GM18520 (cell line): ENCODE measurements around the gene ANKH.

ENCODE experiments used
- ATAC-seq: cut with Tn5 transposase; IDR thresholded peaks from one replicate; pipeline ENCODE4 v1.9.1; 2021; ENCODE audit not compliant: unreplicated experiment

ANKH gene

DNA sequence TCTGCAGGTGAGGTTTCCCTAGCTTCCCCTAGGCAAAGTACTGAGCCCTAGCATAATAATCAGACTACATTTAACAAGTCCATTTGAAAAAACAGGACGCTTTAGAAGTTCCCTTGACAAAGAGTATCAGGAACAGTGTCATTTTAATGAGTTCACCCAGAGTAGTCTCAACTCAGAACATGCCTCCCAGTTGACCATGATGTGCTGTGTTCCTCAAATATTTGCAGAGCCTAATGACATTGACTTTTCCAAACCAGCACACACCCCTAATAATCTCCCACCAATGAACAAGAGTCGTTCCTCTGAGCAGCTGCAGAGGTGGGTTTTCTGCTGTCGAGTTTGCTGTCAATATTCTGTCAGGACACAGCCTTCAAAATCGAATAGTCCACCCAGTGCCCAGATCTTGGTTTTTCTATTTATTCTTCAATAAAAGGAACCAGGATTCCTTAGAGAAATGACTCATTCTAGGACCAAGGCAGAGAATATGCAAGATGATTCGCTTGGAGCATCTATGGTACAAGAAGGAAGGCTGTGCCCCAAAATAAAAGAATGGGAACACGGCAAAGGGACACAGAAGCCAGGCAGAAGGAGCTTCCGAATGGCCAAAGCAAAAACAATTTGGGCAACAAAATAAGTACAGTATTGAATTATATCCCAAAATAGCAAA lies 149.5 kb downstream of the ANKH start:
- ATAC-seq, result no peak

DNA sequence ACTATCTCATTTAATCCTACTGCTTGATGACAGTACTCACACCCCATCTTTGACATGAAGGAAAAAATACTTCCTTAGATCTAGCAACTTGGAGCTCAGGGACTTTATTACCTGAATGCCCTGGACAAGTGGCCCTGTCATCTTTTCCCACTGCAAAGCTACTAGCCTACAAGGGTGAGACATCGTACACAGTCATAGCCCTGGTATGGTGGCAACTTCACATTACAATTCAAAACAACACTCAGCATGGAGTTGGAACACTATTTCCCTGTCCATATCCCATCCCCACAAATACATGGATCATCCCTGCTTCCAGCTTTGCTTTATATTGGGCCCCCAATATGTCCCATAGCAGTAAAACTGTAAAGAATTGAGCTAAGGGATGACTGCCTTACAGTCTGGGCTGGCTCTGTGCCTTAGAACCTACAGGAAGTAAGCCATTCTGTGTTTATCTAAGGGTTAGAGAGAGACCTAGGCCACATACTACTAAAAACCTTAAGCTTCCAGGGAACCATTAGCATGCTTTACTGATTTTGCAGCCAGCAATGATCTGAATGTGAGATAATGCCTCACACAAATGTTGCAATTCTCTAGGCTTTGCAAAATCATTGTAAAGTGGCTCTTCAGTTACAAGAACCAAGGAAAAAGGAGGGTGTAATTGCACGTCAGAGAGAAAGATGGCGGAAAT lies 151.2 kb downstream of the ANKH start:
- no peak for ATAC-seq

DNA sequence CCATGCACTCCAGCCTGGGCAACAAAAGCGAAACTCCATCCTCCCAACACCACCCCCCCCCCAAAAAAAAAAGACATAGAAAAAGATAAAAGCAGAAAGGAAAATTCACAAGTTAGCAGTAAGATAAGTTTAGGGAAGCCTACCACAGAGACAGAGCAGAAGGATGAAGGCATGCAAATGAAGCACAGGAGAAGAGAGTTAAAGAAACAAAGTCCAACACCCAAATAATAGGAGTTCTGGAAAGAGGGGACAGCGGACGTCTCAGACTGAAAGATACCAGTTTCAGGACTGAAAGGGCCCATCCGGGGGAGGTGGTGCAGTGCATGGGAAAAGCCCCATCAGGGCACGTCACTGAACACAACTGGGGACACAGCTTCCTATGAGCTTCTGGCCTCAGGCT lies 152.8 kb downstream of the ANKH start:
- ATAC-seq, result no peak

DNA sequence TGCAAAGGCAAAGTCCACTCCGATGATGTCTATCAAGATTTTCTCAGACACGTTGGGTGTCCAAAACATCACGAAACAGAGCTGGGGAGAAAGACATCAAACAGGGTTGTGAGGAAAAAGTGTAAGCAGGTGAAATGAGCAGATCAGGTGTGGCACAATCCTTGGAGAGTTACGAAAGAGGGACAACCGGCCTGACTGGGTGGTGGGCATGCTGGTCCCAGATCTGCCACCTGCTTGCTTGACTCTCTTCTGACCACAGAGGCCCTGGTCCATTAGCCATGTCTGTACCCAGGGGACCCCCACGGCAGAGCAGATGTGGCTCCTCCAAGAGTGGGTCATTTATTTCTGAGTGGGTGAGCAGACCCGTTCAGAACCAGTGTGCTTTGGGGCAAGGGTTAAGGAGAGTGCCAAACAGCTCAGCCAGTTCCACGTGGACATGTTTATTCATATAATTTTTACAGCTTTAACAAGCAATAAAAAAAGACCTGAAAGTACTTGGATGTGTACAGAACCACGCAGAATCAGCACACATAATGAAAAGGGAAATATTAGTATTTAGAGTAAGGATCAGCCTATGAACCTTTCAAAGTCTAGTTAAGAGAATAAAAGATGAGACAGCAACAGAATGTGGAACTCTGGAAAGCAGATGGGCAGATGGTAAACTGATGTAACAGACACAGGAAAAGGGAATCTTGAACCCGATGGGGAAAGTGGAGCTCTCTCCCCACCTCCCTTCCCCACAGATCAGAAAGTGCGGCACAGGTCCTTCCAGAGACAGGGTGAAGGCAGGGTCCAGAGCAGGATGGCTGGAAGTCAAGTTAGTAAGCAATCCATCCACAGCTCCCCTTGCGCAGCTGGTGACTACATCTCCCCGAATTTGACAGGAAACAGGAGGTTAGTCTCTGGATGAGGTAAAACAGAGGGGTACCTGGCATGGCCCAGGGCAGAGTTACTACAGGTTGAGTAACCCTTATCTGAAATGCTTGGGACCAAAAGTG lies 154.5 kb downstream of the ANKH start:
- no peak for ATAC-seq

DNA sequence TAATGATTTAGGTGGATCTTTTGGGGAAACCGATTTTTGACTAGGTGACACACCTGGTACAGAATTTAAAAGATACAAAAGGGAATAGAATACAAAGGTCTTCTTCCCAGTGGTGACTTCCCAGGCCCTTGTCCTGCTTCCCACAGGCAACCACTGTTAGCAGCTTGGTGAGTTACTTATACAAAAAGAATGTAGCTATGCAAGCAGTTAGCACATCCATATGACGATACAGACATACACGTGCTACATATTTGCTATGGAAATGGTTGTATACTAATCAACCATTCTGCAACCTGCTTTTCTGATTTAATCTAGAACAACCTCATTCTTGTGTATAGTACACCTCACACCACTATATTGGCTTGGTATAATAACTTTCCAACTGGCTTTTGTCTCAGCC lies 156.1 kb downstream of the ANKH start:
- ATAC-seq, result no peak

DNA sequence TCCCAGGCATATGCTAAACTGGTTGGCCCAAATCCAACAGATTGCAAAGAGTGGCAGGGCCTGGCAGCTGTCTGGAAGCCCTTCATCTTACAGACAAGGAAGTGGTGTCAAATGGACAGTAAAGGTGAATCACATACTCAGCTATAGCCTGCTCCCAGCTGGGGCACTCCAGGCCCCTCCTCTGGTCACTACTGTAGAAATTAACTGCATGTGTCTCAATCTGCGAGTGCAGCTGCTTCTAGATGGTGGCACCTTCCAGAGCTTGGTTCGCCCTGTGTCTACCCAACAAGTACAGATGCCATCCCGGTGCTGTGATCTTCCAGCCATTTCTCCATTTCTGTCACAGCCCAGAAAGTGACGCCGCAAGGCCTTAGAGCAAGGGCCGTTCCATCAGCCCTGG lies 156.9 kb downstream of the ANKH start:
- no peak for ATAC-seq

DNA sequence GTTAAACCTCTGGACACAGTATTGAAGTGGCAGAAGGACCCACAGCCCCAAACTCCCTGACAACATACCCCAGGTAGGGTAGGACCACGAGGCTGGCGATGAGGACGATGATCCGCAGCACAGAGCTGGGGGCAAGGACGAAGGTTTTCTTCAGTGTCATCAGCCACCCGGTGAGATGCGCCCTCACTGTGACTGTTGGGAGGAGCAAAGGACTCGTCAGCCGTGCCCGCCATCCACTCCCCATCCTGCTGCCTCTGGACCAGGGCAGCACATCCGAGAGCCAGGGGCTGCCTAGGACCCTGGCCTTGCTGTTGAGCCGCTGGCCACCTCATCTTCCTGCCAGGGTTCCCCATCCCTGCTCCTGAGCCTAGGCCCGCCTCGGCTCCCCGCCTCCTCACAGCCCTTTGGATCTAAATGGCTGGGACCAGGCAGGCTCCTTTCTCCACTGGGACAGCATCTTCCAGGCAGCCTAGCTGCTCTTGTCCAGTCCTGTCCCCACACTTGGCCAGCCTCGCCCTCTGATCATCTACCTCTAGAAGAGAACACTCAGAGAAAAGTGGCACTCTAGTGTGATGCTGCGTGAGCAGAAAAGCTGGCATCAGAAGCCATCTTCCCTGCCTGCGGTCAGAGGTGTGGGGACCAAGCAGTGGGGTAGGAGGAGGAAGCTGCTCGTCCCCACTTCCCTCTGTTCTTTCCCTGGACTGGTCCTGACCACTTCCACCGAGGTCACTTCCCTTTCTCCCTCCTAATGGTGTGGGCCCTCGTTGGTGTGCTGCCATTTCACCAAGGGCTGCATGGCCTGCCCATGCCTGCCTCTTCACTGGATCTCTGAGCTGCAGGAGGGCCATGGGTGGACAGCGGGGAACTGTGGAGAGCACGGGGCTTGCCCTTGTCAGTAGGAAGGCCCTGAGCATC lies 157.8 kb downstream of the ANKH start:
- no peak for ATAC-seq

DNA sequence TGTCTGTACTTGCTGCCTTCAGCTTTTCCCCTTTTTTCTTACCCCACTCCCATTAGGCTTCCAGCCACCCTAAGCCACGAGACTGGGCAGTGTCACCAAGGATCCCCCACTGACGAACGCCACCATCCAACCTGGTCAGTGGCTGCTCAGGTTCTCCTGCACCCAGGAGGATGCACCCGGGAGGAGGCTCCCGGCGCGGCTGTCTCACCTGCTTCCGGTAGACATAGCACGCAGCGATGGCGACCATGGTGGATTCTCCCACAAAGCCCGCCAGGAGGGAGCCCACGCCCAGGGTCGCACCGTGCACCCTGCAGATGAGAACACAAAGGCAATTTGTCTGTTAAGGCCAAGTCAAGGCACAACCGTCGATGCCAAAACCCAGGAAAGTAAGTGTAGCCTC lies 158.9 kb downstream of the ANKH start:
- no peak for ATAC-seq

DNA sequence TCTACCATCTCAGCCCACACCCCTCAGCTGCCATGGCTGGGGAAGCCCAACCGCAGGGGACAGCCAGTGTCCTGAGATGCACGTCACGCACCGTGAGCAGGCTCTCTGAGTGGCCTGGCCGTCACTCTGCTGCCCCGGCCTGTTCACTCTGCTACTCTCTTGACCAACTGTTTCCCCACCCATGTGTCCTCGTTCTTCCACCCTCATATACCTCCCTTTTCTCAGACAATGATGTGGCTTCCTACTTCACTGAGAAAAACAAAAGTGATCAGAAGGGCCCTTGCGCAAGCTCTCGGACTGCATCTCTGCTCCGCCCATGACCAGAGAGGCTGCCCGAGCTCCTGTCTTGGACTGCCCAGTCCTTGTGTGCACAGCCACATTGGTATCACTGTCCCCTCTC lies 159.4 kb downstream of the ANKH start:
- ATAC-seq, result no peak

DNA sequence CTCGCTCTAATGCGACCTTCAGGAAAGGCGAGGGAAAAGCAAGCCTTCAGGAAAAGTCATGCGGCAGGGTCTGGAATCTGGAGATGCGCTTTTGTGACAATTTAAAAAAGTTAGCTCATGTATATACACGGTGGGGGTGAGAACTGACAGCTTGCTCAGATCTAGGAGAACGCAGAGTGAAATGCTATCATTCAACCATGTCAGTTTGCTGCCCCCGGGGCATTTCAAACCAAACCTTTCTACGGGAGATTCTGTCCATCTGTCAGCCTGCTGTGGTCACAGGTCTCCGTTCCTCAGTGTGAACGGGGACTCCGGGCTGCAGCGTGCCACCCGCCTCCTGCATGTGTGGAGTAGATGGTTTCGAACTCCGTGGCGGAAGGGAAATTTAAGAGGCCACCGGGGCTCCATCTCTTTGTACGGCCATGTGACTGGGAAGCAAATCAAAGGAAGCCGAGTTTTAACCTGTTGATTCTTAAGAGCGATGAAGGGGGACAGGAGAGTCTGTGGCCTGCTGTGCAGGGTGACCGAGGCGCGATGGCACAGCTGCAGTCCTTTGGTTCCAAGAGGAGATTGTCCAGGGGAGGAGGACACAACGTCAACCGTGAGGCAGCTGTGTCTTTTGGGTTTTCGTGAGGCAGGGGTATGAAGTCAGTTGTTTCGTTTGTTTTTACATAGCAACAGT lies 161.1 kb downstream of the ANKH start:
- no peak for ATAC-seq

DNA sequence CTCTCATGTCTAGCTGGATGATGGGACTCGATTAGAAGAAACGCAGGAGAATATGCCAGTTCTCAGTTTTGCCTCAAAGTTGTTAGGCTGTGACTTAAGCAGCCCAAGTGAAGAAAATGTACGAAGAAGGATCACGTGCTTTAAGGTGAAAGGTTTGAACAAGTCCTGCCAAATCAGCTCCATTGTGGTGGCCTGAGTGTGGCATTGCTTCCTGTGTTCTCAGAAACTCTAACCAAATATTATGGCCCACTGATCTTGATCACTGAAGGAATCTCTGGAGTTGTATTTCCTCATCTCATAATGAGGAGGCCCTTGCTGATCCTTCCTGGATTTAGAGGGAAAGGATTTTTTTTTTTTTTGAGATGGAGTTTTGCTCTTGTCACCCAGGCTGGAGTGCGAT lies 163.0 kb downstream of the ANKH start:
- no peak for ATAC-seq

DNA sequence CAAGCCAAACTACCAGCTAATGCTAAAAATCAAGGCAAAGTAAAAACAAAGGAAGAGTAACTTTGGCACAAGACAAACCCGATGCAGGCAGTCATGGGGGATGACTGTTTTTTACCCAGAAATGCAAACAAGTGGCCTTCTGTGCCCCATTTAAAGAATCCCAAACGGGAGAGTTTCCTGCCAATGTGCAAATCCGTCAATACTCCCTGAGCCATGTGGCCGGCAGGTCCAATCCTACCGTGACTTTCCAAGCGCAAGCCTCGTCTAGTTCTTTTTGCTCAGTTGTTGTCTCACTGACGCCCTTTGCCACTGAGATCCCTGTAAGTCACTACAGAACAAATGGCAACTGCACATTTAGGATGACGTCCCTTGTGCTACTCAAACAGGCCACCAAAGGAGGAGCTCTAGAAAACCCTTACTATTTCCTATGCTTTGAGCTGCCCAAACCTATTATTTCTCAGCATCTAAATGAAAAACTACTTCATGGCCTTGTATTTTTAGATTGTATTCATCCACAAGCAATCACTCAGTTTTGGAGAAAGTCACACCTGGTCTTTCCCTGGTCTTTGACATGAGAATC lies 163.7 kb downstream of the ANKH start:
- ATAC-seq, result no peak

DNA sequence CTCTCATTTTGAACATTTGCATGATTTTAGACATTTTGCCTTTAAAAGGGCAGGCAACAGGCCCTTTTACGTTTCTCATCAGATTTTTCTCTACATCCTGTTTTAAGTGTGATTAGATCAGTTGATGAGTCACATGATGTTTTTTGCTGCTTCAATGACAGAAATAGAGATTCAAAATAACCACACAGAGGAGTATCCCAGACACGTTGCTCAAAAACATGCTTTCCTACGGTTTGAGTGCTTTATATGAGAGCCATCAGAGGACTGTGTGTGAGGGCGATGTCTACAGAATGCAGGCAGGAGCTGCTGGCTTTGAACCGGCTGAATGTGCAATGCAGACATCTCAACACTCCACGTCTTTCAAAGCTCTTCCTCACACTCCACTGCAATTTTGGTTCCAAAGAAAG lies 165.0 kb downstream of the ANKH start:
- ATAC-seq, result no peak

DNA sequence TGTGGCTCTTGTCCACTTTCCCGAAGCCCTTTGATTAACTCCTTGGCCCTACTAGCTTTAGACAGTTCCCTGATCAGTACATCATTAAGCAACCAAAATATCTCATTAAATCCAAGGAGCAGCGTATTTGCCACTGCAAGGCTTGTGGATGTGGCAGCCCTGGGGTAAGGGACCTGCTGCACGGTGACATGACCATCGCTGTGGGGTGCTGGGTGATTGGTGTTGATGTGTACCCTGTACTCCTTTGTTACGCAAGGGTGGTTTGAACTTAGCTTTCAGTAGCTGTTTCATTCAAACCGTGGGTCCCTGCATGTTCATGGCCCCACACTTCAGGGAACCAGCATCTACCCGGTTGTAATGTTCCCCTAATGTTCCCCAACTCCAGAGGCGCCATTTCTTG lies 166.0 kb downstream of the ANKH start:
- ATAC-seq, result no peak

DNA sequence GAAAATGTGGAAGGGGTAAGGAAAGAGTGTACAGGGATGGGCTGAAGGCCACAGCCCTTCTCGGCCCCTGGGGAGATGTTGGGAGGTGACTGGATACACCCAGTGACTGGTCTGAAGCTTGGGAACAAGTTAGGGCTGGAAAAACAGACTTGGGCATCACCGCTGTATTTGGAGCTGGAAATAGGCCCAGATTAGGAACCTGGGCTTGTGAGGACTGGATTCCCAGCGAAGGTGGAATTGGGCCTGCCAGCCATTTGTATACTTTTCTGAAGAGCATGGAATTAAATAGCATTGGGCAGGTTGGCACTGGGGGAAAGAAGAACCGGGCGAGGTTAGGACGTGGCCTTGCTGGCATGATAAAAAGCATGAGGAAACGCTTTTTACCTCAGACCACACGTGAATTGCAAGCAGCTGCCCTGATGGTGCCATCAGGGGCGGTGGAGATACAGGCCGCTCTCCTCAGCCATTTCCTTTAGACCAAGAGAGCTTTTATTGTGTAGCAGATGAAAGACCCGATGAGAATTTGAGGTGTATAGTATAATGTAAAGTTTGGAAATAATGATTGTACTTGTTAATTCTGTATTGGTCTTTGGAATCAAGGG lies 169.2 kb downstream of the ANKH start:
- ATAC-seq, result no peak

DNA sequence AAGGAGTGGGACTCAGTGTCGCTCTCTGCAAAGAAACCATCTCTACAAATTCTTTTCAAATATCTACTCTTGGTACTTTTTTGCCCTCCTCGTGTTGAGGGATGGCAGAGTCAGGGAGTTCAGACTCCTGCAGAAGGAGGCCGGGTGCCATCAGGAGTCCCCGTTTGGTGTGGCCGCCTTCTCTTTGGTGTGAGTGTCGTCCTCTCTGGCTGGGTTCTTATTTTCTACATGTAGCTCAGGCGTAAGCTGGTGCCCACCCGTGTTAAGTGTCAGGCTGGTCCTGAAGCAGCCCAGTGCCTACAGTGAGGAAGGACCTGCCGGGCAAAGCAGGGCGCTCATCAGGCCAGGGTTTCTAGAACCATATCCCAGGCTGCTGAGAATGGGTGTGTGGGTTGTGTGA lies 170.0 kb downstream of the ANKH start:
- no peak for ATAC-seq

DNA sequence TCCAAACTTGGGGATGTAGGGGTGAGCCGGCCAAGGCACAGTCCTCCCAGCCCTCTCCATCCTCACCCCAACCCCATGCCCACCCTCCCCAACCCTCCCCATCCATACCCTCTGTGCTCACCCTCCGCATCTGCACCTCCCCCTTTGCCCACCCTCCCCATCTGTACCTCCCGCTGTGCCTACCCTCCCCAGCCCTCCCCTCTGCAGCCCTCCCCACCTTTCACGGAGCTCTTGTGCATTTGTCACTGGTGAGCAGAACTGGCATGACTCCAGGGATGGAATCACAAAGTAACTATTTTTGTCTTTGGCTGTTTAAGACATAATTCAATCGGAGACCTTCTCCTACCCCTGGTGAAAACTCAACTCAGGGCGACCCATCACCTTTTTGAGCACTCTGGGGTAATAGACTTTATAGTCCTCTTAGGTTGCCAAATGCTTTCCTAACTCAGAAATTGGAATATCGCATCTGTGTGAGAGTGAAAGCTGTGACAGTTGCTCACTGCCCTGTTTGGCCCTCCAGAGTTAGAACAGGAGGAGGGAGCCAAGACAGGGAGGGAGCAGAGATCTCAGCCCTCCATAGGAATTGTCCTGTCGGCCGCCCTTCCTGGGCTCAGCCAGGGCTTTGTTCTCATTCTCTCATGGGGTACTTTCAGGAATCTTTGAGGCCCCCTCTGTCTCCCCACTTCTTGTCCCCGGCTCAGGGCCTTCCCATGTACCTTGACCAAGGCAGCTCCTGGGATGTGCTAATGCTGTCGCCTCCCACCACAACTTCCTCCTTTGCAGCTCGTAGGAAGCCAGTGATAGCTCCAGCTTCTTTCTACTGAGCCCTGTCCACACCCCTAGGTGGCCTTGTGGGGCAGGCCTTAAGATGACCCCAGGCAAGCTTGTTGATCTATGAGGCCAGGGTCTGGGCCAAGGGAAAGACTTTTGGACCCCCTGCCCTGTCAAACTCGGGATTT lies 170.8 kb downstream of the ANKH start:
- no peak for ATAC-seq

DNA sequence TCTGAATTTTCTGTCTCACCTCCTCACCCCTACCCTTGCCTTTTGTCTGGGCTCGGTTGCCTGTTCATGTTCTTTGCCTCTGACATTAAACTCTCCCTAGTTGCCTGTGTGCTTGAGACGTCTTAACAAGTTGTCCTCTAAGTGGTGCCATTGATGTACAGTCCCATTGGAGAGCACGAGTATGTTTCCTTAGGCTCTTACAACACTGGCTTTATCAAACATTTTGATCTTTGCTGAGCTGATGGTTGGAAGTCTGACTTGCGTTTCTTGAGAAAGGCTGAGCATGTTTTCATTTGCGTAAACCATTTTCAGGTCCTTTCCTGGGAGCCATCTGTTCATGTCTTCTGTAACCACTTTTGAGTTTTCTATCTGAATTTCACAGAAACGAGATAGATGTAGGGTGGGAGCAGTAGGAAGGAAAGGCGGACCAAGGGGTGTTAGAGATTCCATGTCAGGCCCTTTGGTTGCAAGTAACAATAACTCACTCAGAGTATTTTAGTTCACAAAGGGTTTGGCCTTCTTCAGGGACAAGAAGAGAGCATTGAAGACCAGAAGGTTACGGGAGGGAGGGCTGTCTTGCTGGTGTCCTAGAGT lies 171.7 kb downstream of the ANKH start:
- no peak for ATAC-seq
